ENCODE data around the gene KLHL22. TPM values are rescaled to one million over a fixed set of nuclear protein-coding genes. Genes with fewer than 3 reads are reported as not detected.

The KLHL22 gene
- total and polyA plus RNA-seq, 2 donors (not counting 3 experiments of a cell fraction or from before 2014, with no cell fraction given): 24.2 to 33.6 TPM

- FAIRE-seq: no peak
- no peaks in the 10 kb centered on the region for H3K9me3 ChIP-seq (replicated peaks; ENCODE audit: control insufficient read depth, insufficient read depth, low read length)
- no peak for DNase-seq (ENCODE audit: low read depth, low spot score)
- peaks cover 0 to 4% of the 10 kb centered on the region in 2 experiments for H3K36me3 ChIP-seq (ENCODE audit: control insufficient read depth in 2 of 2, extremely low read depth in 1 of 2, insufficient read depth in 2 of 2, low read length in 2 of 2)
- H3K27ac ChIP-seq (ENCODE audit: insufficient read depth, low read depth, low read length): no peak overlapping the region
- no peaks in the 10 kb centered on the region for H3K9me1 ChIP-seq (replicated peaks; ENCODE audit: control insufficient read depth, extremely low read depth, insufficient read depth, low read length)
- no peak overlapping the region for H3K4me3 ChIP-seq (replicated peaks in 1 of 3; ENCODE audit: insufficient read depth in 1 of 3, low read depth in 1 of 3, low read length in 3 of 3)
- no peaks in the 10 kb centered on the region for H3K79me2 ChIP-seq (ENCODE audit: control insufficient read depth, insufficient read depth, low read length)
- no peak overlapping the region for H3K4me2 ChIP-seq (ENCODE audit: insufficient read depth, low read length)
- no peaks in the 10 kb centered on the region for H3K4me1 ChIP-seq (ENCODE audit: control insufficient read depth, extremely low read depth, insufficient read depth, low read length)
- intact Hi-C loops (cut with micrococcal nuclease): loop anchor here (1.0 to 5.0 kb wide), 4 partner anchors 25 to 299 kb away; no protein-coding TSS in a partner anchor
- dilution Hi-C loops (cut with MboI; ENCODE audit: extremely low pct_ligation_motif_present, low sequenced_read_pairs): no loop called here
- ChIA-PET POLR2A (interaction anchor here (1.3 kb wide), 1 partner anchor 39 kb away, joined by 13 read pairs; no protein-coding TSS in a partner anchor), CTCF (interaction anchor here (0.8 to 5.8 kb wide), 21 partner anchors 10 to 137 kb away, joined by 3 to 337 read pairs (median 4); partner anchors contain the start of genes DGCR6L and KLHL22)
- TF ChIP-seq POLR2A (IDR thresholded peaks at IDR 0.05; ENCODE audit: low read depth, low read length) (no peak), EZH2 (IDR thresholded peaks at IDR 0.05; ENCODE audit: borderline replicate concordance, low read depth, low read length, severe bottlenecking) (no peak), JUN (IDR thresholded peaks at IDR 0.05; ENCODE audit: borderline replicate concordance, insufficient read depth, insufficient read length, low read depth) (no peak), POLR2AphosphoS5 (IDR thresholded peaks at IDR 0.05; ENCODE audit: insufficient read depth, low read depth, low read length) (no peak), CTCF (IDR thresholded peaks at IDR 0.05; ENCODE audit: extremely low read depth in 1 of 2, insufficient read depth in 1 of 2, low read depth in 1 of 2, low read length in 2 of 2) (no peak), GATA2 (IDR thresholded peaks at IDR 0.05; ENCODE audit: insufficient read depth, insufficient read length, low read depth, low read length) (no peak), MYC (IDR thresholded peaks at IDR 0.05; ENCODE audit: low read depth, low read length) (no peak), MAX (IDR thresholded peaks at IDR 0.05; ENCODE audit: insufficient read depth, insufficient read length) (no peak)
- H2AFZ ChIP-seq (ENCODE audit: low read depth, low read length): peak overlapping the region; percentile 13
- no peaks in the 10 kb centered on the region for H3K27me3 ChIP-seq (ENCODE audit: control insufficient read depth in 2 of 2, insufficient read depth in 2 of 2, low read length in 2 of 2)
- H4K20me1 ChIP-seq (replicated peaks; ENCODE audit: control insufficient read depth, extremely low read depth, insufficient read depth, low read length): no peaks in the 10 kb centered on the region
- no peak overlapping the region for H3K9ac ChIP-seq (replicated peaks; ENCODE audit: extremely low read depth, insufficient read depth, low read length)
- BruUV-seq (replicated peaks): no TSS peak
Measured at GRCh38 chr22:20456722-20457076, 38.9 kb downstream of the KLHL22 start.

Data from endothelial cell of umbilical vein (primary cell).